HL-60/S4 treated with phorbol 12-myristate 13-acetate at 8.2 ng/mL for 4 days and 3 days (cell line): ENCODE data around the gene MOV10L1.

ENCODE experiments used
- in situ Hi-C: fragments of 300-500 bp; cut with MboI; formaldehyde crosslinking; loops from 2 replicates; pipeline ENCODE4 v1.15.0; 2022; ENCODE audit warnings: low sequenced_read_pairs

MOV10L1 gene

DNA sequence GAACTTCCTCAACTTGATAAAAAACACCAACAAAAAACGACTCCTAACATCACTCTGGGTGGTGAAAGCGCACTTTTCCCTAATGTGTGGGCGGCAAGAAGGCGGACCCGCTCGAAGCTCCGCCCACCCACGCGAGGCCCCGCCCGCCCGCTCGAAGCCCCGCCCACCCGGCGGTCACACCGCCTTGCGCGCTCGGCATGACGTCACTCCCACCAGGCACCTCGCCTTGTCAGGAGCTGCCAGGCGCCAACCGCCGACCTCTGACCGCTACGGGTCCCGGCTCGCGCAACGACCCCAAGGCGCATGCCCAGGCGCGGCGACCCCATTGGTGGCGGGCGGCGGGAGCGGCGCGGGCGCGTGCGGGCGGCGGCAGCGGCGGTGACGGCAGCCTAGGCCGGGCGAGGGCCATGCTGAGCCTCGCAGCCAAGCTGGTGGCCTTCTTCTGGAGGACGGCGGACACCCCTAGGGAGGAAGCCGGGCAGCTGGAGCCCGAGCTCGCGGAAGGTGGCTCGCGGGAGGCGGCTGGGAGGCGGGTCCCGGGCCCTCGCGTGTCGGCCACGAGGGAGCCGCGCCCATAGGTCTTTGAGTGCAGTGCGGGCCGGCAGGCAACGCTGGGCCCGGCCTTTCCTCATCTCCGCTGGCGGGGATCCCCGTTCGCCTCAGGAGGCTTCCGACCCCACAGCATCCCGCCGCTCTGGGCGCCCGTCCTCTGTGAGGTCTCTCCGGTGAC, at the start of gene MOV10L1:
TSS of gene MOV10L1 (plus strand) at position 325 of the 730 bp plus-strand sequence. CDS start at position 408, 83 bp downstream.
- in situ Hi-C loops: no loop called here

DNA sequence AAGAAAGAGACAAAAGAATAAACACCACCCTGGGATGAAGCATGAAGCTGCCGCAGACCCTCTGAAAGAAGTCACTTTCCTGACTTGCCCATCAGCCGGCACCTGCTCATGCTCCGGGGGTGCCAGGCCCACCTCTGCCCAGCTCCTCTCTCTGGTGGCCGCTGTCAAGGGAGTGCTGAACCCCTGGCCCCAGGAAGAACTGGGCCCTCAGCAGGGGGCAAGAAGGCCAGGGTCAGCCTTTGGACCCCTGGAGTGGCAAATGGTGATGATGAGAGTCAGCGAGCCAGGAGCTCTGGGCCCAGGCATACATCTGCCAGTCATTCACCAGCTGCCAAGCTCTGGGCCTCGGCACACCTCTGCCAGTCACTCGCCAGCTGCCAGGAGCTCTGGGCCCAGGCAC, 49.1 kb upstream of the MOV10L1 start:
- in situ Hi-C loops: loop anchor here (25.0 kb wide), 1 partner anchor 278 kb away; no protein-coding TSS in a partner anchor

DNA sequence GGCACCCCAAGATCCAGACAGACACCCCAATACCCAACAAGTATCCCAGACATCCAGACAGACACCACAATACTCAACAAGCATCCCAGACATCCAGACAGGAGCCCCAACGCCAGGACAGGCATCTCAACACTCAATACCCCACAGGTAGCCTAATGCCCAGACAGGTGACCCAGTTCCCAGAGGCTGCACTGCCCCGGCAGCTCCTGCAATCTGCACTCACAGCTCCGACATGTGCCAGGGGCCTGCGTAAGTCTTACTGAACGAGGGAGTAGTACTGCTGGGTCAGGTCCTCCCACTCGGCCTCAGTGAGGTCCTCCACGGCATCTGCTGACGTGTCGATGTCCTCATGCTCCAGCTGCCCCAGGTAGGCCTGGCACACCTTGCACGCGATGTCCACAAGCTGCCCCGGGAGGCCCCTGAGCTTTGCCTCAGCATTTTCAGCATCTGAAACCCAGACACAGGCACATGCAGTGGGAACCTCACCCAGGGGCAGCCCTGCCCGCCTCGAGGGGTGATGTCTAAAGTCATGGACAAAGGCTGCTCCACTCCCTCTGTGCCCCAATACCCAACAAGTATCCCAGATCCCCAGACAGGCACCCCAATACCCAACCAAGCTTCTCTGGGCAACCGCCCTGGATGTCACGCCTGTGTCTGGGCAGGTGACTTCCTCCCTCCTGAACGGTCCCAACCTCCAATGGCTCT, 48.3 kb upstream of the MOV10L1 start:
- in situ Hi-C loops: loop anchor here (25.0 kb wide), 1 partner anchor 279 kb away; no protein-coding TSS in a partner anchor

DNA sequence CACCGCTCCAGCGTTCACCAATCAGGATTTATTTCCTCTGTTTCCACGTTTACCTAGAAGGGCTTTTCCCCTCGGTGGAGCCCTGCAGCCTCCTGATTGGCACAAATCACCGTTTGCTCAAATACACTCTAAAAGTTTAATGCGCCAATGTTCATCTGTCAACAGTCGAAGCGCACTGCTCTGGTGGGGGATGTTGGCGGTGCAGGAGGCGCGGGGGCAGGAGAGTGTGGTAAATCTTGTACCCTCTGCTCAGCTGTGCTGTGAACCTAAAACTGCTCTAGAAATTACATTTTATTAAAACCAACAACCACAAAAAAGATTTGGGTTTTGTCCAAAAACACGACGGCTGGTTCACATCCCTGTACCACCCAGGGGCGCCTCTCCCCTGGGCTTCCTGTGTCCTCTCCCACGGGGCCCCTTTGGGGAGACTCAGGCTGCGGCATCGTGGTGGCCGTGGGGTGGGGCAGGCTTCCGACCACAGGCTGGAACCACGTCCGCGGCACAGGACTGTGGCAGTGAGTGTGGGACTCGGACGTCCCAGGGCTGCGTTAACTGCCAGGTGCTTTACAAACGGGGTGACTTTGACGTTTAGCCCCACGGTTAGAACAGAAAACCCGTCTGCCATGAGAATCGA, 45.2 kb upstream of the MOV10L1 start:
- in situ Hi-C loops: loop anchor here (25.0 kb wide), 1 partner anchor 282 kb away; no protein-coding TSS in a partner anchor

DNA sequence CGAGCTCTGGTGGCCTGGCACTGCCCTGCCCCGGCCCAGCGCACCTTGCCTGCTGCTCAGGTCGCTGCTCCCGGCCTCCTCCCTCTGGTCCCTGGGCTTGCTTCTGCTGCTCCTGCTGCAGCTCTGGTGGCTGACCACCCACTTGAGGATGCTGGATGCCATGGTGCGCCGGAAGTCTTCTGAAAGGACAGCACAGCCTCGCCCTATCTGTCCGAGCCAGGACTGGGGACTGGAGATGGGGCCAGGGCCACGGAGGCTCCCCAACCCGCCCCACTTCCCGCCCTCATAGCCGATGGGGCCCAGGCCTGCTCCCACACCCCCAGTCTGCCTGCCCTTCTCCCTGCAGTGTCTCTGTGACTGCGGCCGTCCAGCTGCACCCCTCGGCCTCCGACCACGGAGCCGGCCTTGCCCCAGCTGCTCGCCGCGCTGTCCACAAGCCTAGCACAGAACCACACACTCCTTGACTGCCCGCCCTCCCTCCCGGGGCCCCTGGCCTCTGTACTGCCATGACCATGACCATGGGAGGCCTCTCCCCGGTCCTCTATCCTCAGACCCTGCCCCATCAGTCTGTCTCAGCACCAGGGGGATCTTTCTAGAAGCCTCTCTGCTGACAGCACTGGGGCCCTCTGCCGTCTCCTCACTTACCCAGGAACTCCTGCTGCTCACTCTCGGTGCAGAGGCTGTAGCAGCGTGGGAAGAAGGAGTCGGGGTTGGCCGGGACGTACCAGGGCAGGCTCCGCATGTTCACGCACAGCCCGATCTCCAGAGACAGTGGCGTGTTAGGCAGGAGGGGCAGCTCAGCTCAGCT, 44.4 kb upstream of the MOV10L1 start:
- in situ Hi-C loops: loop anchor here (25.0 kb wide), 1 partner anchor 283 kb away; no protein-coding TSS in a partner anchor

DNA sequence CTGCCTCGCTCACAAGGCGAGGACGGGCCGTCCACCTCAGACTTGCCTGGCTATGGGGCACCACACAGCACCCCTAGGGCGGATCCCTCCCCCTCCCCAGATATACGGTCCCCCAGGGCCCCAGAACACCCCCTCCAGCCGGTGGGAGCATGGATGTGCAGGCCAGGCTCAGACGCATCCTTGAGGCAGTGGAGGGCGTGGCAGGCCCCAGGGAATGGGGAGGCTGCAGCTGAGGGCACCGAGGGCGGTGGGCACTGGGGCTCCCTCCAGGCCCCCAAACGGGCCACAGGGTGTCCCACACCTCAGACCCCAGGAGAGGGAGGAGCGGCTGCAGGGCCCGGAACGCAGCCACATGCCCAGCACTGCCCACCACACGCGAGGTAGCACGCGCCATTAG, 43.8 kb upstream of the MOV10L1 start:
- in situ Hi-C loops: loop anchor here (25.0 kb wide), 1 partner anchor 284 kb away; no protein-coding TSS in a partner anchor

DNA sequence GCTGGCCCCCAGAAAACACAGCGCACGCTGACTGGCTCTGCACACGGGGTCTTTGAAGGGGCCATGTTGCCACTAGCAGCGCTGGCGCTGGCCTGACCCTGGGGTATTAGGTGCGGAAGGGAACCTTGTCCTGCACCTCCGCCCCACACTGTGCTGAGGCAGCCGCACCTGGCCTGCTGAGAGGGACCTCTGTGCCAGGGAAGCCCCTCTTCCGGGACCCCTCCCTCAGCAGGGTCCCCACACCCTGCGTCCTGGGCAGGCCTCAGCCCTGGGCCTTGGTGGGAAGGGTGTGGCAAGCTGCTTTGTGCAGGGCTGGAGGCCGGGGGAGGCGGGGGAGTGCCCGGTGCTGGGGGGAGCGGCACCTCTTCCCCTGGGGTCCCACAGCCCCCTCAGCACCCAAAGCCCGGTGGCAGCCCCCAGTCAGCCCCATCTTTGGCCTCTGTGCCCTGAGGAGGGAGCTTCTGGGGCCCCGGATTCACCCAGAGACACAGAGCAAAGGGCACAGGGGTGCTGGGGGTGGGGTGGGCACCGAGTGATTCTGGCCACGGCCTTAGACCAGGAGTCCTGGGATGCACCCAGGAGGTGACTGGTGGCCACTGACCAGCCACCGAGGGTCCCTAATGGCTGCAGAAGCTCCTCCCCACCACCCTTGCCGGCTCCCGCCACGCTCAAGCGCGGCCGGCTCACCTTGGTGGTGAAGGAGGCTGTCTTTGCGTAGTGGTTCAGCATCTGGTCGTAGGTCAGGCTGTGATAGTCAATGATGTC, 43.1 kb upstream of the MOV10L1 start:
- in situ Hi-C loops: loop anchor here (25.0 kb wide), 1 partner anchor 284 kb away; no protein-coding TSS in a partner anchor

DNA sequence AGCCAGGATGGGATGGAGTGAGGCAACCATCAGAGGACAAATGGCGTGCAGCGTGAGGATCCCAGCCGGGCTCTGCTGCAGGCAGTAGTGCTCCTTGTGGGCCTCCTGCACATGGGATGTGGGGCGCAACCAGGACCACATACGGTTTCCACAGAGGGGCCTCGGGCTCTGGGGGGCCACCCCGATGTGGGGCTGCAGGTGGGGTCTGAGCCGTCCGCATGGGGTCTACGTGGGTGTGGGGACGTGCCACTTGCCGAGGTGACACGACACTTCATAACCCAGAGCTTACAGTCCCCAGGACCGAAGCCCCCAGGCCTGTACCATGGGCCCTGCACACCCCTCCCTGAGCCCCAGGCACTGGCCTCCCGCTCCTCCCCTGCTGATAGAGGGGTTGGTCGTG, 42.5 kb upstream of the MOV10L1 start:
- in situ Hi-C loops: loop anchor here (25.0 kb wide), 1 partner anchor 285 kb away; no protein-coding TSS in a partner anchor

DNA sequence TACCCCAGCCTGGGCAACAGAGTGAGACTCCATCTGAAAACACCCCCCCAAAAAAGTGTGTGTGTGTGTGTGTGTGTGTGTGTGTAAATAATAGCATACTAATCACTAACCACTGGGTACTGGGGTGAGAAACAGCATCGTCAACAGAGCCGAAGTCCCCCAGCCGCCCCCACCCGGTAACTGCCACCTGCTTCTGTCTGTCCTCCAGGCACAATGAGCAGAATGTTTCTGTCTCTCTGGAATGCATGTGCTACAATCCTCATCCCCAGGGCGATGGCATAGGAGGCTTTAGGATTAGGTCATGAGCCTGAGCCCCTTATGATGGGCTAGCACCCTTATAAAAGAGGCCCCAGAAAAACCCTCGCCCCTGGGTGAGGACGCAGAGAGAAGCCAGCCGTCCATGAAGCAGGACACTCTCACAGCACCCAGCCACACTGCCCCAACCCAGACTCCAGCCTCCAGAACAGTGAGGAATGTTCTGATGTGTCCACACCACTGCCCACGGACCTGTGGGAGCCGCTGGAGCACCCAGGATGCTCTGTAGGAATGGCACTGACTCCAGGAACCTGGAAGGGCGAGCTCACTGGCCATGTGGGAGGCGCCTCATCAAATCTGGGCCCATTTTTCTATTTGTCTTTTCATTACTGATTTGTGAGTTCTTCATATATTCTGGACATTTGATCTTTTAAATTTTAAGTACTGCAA, 41.6 kb upstream of the MOV10L1 start:
- in situ Hi-C loops: loop anchor here (25.0 kb wide), 1 partner anchor 286 kb away; no protein-coding TSS in a partner anchor

DNA sequence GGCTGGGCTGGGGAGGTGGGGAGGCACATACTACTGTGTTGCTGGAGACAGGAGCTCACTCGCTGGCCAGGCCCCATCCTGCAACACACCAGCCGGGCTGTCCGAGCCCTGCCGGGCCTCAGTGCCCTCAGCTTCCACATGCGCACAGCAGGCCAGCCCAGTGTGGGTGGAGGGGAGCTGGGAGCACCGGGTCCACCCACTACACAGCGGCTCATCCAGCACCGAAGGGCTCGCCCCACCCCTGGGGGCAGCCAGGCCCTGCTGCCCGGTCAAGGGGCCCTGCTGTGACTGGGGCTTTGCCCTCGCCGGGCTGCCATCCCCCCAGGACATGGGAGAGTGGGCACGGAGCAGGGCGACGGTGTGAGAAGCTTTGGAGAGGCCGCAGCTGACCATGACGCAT, 41.0 kb upstream of the MOV10L1 start:
- in situ Hi-C loops: loop anchor here (25.0 kb wide), 1 partner anchor 287 kb away; no protein-coding TSS in a partner anchor

DNA sequence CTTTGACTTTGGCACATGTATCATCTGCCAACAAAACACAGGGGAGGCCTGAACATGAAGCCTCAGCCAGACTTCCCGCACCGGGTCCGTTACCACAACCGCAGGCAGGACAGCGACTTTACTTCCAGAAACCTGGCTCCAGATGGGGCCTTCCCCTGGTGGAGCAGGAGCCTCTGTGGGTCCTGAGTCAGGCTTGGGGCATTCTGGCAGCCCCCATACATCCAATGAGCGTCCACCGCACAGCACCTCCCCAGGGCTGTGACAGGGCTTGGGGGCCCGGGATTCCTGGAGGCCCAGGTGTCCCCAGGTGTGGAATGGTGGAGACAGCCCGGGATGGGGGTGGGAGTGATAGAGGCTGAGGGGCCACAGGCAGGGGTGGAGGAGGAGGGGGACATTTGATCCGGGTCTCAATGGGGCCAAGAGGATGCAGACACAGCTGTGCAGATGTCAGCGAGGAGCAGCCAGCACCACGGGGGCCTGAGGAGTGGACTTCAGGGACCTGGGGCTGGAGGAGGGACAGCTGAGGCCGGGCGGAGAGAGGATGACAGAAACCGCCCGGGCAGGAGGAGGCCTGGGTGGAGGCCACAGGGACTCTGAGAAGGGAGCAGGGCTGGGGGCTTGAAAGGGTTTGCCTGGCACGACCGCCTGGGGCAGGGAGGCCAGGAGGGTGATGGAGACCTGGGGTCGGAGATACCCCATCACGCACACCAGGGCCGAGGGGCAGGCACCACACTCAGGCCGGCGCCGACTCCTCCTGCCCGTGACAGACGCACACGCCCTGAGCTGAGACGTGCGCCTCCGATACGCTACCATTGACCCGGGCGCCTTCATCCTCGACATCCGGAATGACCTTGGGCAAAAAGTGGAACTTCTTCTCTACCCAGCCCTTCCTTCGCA, 40.3 kb upstream of the MOV10L1 start:
- in situ Hi-C loops: loop anchor here (25.0 kb wide), 1 partner anchor 287 kb away; no protein-coding TSS in a partner anchor

DNA sequence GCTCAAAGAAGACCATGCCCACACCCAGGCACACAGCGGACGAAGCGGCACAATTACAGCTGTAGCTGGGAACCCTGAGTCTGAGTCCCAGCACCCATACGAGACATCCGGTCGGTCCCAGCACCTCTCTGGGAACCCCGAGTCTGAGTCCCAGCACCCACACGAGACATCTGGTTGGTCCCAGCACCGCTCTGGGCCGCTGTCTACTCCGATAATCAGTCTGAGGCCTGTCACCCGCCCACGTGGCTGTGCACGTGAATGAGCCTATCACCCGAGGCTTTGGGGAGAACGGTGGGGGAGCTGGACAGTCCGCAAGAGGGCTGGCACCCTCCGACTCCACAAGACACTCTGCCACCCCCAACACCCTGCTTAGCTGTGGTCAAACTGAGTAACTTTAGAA, 37.9 kb upstream of the MOV10L1 start:
- in situ Hi-C loops: no loop called here

DNA sequence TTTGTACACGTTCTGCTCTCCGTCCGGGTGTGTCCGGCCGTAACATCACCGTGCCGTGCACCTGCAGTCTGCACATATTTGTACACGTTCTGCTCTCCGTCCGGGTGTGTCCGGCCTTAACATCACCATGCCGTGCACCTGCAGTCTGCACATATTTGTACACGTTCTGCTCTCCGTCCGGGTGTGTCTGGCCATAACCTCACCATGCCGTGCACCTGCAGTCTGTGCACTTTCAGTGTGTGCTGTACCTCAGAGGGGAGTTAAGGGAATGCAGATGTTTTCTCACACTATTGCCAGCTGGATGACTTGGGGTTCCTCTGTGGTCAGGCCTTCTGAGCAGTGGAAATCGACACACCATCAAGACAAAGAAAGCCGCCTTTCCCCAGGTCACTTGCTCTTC, 35.9 kb upstream of the MOV10L1 start:
- in situ Hi-C loops: no loop called here

DNA sequence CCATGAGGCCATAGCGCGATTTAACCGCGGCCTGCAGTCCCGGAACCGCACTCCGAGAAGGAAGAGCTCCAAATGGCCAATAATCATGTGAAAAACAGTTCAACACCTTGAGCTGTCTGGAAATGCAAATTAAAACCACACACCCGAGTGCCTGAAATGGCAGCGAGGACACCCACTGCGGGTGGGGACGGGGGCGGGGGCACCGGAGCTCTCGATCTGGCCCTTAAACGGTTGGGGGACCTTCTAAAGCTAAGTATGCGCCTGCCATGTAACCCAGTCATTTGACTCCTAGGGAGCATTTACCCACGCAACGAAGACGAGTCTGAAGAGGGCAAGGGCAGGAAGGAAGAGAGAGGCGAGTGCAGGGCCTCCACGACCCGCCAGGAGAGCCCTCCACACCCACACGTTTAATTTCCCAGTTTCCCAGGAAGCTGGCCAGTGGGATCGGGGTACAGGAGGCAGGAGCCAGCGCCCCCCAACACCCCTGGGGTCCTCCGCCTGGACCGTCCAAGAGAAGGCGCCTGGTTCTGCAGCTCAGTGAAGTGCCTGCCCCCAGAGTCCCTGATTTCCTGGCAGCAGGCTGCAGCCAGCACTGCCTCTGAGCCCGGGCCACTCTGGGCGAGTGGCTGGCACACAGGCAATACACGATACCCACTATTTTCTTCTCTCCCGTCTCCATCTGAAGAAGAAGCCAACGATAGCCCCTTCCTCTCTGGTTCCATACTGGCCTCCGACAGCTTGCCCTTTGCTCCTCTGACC, 33.4 kb upstream of the MOV10L1 start:
- in situ Hi-C loops: no loop called here

DNA sequence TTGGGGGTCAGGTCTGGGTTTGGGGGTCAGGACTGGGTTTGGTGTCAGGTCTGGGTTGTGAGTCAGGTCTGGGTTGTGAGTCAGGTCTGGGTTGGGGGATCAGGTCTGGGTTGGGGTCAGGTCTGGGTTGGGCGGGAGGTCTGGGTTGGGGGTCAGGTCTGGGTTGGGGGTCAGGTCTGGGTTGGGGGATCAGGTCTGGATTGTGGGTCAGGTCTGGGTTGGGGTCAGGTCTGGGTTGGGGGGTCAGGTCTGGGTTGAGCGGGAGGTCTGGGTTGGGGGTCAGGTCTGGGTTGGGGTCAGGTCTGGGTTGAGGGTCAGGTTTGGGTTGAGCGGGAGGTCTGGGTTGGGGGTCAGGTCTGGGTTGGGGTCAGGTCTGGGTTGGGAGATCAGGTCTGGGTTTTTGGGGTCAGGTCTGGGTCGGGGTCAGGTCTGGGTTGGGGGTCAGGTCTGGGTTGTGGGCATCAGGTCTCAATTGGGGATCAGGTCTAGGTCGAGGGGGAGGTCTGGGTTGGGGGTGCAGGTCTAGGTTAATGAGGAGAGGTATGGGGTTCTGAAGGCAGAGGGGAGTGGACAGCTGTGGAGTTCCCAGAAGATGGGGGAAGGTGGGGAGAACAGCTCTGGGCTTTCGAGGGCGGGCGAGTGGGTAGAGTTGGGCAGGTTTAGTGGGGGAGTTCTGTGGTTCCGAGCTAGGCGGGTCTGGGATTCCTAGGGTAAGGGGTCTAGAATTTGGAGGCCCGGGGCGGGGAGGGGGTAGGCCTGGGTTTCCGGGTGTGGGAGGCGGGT, 32.3 kb upstream of the MOV10L1 start:
- in situ Hi-C loops: no loop called here

DNA sequence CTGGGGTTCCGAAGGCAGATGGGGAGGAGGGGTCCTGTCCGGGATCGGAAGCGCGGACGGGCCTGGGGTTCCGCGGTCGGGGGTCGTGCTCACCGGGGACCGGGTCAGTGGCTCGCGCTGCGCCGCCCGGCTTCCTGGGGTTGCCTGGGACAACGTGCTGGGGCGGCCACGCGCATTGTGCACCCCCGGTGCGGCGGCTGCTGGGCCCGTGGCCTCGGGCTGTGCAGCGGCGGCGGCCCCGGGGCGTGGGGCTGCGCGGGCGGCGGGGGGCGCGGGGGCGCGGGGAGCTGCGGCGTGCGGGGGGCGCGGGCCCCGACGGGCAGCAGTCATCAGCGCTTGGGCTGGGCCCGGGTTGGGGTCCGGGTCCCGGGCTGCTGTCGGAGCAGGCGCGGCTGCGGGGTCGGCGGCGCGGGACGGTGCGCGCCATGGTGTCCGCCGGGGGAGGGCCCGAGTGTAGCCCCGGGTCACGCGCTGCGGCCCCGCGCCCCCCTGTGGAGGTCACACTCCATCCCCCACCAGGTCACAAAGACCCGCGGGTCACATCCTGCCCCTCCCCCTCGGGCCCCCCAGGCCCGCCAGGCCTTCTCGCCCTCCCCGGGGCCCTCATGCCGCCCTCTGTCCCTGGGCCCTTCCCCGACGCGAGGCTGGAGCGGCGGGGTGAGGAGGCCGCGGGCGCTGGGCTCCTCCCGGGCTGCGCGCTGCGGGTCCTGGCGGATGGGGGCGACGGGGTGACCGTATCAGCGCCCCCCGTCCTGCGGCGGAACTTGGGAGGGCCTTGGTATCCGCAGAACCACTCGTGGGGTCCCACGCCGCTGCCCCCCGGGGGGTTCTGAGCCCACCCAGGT, 31.5 kb upstream of the MOV10L1 start, which contains the start of gene TTLL8:
TSS of gene TTLL8 (minus strand) at position 238 of the 845 bp plus-strand sequence.
- in situ Hi-C loops: no loop called here
